GM12878 (cell line): ENCODE data around the gene MSRB2. TPM values are rescaled to one million over a fixed set of nuclear protein-coding genes. Genes with fewer than 3 reads are reported as not detected.

ENCODE experiments used
- ATAC-seq: fragments of 200-7000 bp; cut with Tn5 transposase; 3 replicates; pipeline ENCODE4 v1.9.1; 2020; ENCODE audit warnings: mild to moderate bottlenecking, moderate library complexity
- BruUV-seq: library from RNA; stranded (reverse); fragments of 400-500 nt; replicated peaks from 2 replicates; lab custom pipeline; 2021; lab: Mats Ljungman, UMichigan
- CTCF ChIA-PET: fragments of 300-600 bp; sonication (Branson Sonifier 250); formaldehyde crosslinking; extraction: SDS; loops from one replicate; lab custom pipeline; 2021; ENCODE audit warnings: inconsistent platforms; lab: Yijun Ruan, JAX
- POLR2A ChIA-PET: fragments of 350-600 bp; formaldehyde crosslinking; extraction: SDS; loops from one replicate; lab custom pipeline; 2021; ENCODE audit warnings: inconsistent platforms; lab: Charles Lee
- RAD21 ChIA-PET: fragments of 300-600 bp; sonication (Branson Sonifier 250); formaldehyde crosslinking; loops from one replicate; lab custom pipeline; 2023; ENCODE audit warnings: antibody characterized with exemption; ENCODE audit not compliant: unreplicated experiment; lab: Charles Lee
- SMC1A ChIA-PET: fragments of 300-600 bp; sonication (Branson Sonifier 250); formaldehyde crosslinking; loops from one replicate; lab custom pipeline; 2023; ENCODE audit not compliant: unreplicated experiment, uncharacterized antibody; lab: Charles Lee
- DNase-seq: peaks from one replicate; pipeline ENCODE4 v3.0.0-alpha.2; 2011; ENCODE audit warnings: low read depth, low spot score
- FAIRE-seq: peaks from 3 replicates; lab custom pipeline; 2011; peaks lifted over from hg19 to GRCh38; lab: Jason Lieb, UNC
- H2AFZ ChIP-seq: 2 replicates; pipeline ENCODE4 v1.6.0; 2011; ENCODE audit warnings: low read depth, low read length, control low read depth; ENCODE audit not compliant: control insufficient read depth
- H3K27ac ChIP-seq: 2 replicates; pipeline ENCODE4 v1.5.1; 2011; ENCODE audit warnings: control low read depth; ENCODE audit not compliant: control insufficient read depth, insufficient read depth
- H3K27me3 ChIP-seq, 2 experiments: replicated peaks in 1 of 2; 2 replicates each; pipeline versions ENCODE4 v1.6.0 to v1.6.1; 2011; ENCODE audit warnings: low read length in 1 of 2; ENCODE audit not compliant: control insufficient read depth in 2 of 2, insufficient read depth in 2 of 2
- H3K36me3 ChIP-seq, 2 experiments: 2 replicates each; pipeline ENCODE4 v1.5.1; 2011; ENCODE audit warnings: low read length in 1 of 2; ENCODE audit not compliant: control insufficient read depth in 2 of 2, insufficient read depth in 2 of 2
- H3K4me1 ChIP-seq: 2 replicates; pipeline ENCODE4 v1.6.1; 2011; ENCODE audit warnings: mild to moderate bottlenecking, low read length, moderate library complexity, mixed read lengths; ENCODE audit not compliant: control insufficient read depth, insufficient read depth
- H3K4me2 ChIP-seq: 2 replicates; pipeline ENCODE4 v1.6.0; 2011; ENCODE audit warnings: control low read depth; ENCODE audit not compliant: control insufficient read depth, insufficient read depth
- H3K4me3 ChIP-seq: fragments of 200-600 bp; sonication (generic); 2 replicates; pipeline ENCODE4 v1.5.1; 2016
- H3K79me2 ChIP-seq: 2 replicates; pipeline ENCODE4 v1.6.0; 2011; ENCODE audit warnings: low read length; ENCODE audit not compliant: control insufficient read depth, insufficient read depth
- H3K9ac ChIP-seq: 2 replicates; pipeline ENCODE4 v1.8.0; 2011; ENCODE audit warnings: low read length, control low read depth, mixed read lengths; ENCODE audit not compliant: control insufficient read depth, insufficient read depth
- H3K9me3 ChIP-seq: replicated peaks from 3 replicates; pipeline ENCODE4 v1.5.1; 2011; ENCODE audit warnings: mild to moderate bottlenecking, low read length; ENCODE audit not compliant: control insufficient read depth, insufficient read depth
- H4K20me1 ChIP-seq: 2 replicates; pipeline ENCODE4 v1.6.0; 2011; ENCODE audit not compliant: control insufficient read depth, insufficient read depth
- CREB1 ChIP-seq: IDR thresholded peaks from 2 replicates; pipeline ENCODE4 v1.6.1; 2012; ENCODE audit warnings: low read depth, mild to moderate bottlenecking, inconsistent platforms
- EGR1 ChIP-seq, 2 experiments: IDR thresholded peaks; 1 replicate in 1 of 2; 2 replicates in 1 of 2; pipeline ENCODE4 v1.6.1; 2011 to 2012; ENCODE audit warnings: low read depth in 2 of 2, low read length in 2 of 2, borderline replicate concordance in 1 of 2, mild to moderate bottlenecking in 1 of 2, moderate library complexity in 1 of 2
- KDM1A ChIP-seq: fragments of 200-600 bp; sonication (generic); IDR thresholded peaks from 2 replicates; pipeline ENCODE4 v1.6.1; 2016; ENCODE audit warnings: borderline replicate concordance
- LARP7 ChIP-seq: fragments of 450-650 bp; IDR thresholded peaks from 2 replicates; pipeline ENCODE4 v1.6.1; 2017; ENCODE audit warnings: mild to moderate bottlenecking
- RAD21 ChIP-seq: IDR thresholded peaks from 2 replicates; pipeline ENCODE4 v1.6.1; 2011; ENCODE audit warnings: mild to moderate bottlenecking, low read depth, low read length, moderate library complexity; ENCODE audit not compliant: insufficient read depth
- RFX5 ChIP-seq: IDR thresholded peaks from 2 replicates; pipeline ENCODE4 v1.6.1; 2011; ENCODE audit warnings: low read depth, low read length, improper control_type of control experiment
- SMAD5 ChIP-seq: IDR thresholded peaks from 2 replicates; pipeline ENCODE4 v1.6.1; 2016; ENCODE audit warnings: antibody characterized with exemption, low read depth
- SREBF1 ChIP-seq: IDR thresholded peaks from 2 replicates; pipeline ENCODE4 v1.6.1; 2012; ENCODE audit warnings: mild to moderate bottlenecking, low read length
- WGBS: methylation state at CpG from one replicate; pipeline ENCODE4 v1.1.6; 2016; ENCODE audit warnings: low lambda C conversion rate; ENCODE audit not compliant: insufficient replicate concordance, insufficient coverage; ENCODE audit errors: missing lambda C conversion rate; 5-methylcytosine and 5-hydroxymethylcytosine counted together
- in situ Hi-C: fragments of 300-500 bp; cut with MboI; formaldehyde crosslinking; loops from 9 replicates; pipeline ENCODE4 v1.14.3; 2018; ENCODE audit warnings: mixed read lengths
- intact Hi-C: fragments of 100-400 bp; cut with micrococcal nuclease; formaldehyde crosslinking; loops from one replicate; pipeline ENCODE4 v1.14.2; 2022; ENCODE audit not compliant: unreplicated experiment
- polyA plus RNA-seq, 11 experiments: library from polyadenylated mRNA; depleted of rRNA in 4 of 11; unstranded in 6 of 11; stranded (reverse) in 5 of 11; fragments of >200 nt; fragmentation: Nextera tagmentation in 4 of 11; fragmentation: Illumina TruSeq in 1 of 11; extraction: Ambion mirVana in 4 of 11; extraction: Trizol in 1 of 11; gene quantifications; 1 replicate in 1 of 11; 2 replicates in 10 of 11; pipeline versions ENCODE4 v1.2.1 to v1.2.3, GENCODE V29; 2011 to 2016; ENCODE audit warnings: inconsistent platforms in 2 of 11, missing spikeins in 2 of 11, low read depth in 1 of 11
- total RNA-seq, 4 experiments: library from RNA; depleted of rRNA in 3 of 4; stranded (reverse); fragments of >200 nt in 3 of 4; fragmentation: Illumina TruSeq in 1 of 4; extraction: Trizol in 1 of 4; gene quantifications; 2 replicates each; pipeline versions ENCODE4 v1.2.1 to v1.2.3, GENCODE V29; 2013 to 2021
- TF ChIP-seq, protein P1 (sequence below): fragments of 450-650 bp; conservative IDR thresholded peaks from 2 replicates; pipeline ENCODE4 v1.6.1; 2017; ENCODE audit warnings: mild to moderate bottlenecking, moderate library complexity

The MSRB2 gene
- total and polyA plus RNA-seq, 10 of the 15 experiments (the other 5 are each of a cell fraction or from before 2014, with no cell fraction given) = 1.5 to 18.6 (median 6.2) TPM

DNA sequence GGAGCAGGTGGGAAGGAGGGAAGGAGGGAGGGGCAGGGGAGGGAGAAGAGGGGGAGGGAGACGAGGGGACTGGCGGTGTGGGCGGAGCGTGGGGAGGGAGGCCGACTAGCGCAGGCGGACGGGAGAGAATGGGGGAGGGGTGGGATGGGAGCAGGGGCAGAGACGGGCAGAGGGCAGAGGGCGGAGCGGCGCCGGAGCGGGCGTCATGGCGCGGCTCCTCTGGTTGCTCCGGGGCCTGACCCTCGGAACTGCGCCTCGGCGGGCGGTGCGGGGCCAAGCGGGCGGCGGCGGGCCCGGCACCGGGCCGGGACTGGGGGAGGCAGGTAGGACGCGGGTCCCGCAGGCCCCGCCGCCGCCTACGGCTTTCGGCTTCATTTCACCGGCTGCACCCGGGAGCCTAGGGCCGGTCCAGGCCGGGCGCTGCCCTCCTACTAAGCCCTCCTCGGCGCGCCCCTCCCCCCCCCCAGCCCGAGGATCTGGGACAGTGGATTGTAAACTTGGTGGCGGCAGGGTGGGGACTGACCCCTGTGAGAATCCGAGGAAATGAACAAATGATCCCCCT lies at the start of gene MSRB2 (continued):
- TF ChIP-seq EGR1 (IDR thresholded peaks at IDR 0.05; ENCODE audit: borderline replicate concordance in 1 of 2, low read depth in 2 of 2, low read length in 2 of 2) (peak in 1 of 2 experiments; percentile 80; a peak in 2 of 3 replicates), SREBF1 (no peak), RAD21 (no peak)

DNA sequence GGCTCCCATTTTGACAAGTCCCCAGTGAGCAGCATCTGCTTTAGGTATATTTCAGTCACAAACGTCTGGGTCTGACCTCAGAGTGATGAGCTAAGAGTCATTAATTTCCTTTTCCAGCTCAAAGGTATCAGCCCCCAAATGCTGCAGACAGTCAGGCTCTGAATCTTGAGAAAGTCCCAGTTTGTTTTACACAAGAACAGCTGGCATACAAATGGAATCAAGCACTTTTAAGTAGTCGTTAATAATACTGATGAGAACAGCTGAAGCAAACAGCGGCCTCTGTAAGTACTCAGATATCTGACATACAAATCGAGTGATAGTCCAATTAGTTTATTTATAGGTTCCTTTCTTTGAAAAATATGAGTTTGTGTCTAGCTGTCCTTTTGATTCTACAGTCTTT lies 49.4 kb upstream of the MSRB2 start:
- H3K4me3 ChIP-seq = no peak overlapping the region
- in situ Hi-C loops (no loop called here), intact Hi-C loops (no loop called here)
- H3K9ac ChIP-seq = no peak overlapping the region
- H3K27me3 ChIP-seq = no peaks in the 10 kb centered on the region
- no peak for ATAC-seq
- SMC1A ChIA-PET = no interaction called here
- H3K36me3 ChIP-seq = no peaks in the 10 kb centered on the region
- TF ChIP-seq RFX5 (no peak), SMAD5 (no peak), LARP7 (no peak), CREB1 (no peak), KDM1A (no peak)
- TF ChIP-seq, protein P1, sequence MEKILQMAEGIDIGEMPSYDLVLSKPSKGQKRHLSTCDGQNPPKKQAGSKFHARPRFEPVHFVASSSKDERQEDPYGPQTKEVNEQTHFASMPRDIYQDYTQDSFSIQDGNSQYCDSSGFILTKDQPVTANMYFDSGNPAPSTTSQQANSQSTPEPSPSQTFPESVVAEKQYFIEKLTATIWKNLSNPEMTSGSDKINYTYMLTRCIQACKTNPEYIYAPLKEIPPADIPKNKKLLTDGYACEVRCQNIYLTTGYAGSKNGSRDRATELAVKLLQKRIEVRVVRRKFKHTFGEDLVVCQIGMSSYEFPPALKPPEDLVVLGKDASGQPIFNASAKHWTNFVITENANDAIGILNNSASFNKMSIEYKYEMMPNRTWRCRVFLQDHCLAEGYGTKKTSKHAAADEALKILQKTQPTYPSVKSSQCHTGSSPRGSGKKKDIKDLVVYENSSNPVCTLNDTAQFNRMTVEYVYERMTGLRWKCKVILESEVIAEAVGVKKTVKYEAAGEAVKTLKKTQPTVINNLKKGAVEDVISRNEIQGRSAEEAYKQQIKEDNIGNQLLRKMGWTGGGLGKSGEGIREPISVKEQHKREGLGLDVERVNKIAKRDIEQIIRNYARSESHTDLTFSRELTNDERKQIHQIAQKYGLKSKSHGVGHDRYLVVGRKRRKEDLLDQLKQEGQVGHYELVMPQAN = no peak
- POLR2A ChIA-PET = no interaction called here
- 27% methylated on average over 4 of the region's 4 CpGs for WGBS
- RAD21 ChIA-PET = no interaction called here
- no peak for DNase-seq
- H2AFZ ChIP-seq = no peak overlapping the region
- no peaks in the 10 kb centered on the region for H3K4me1 ChIP-seq
- no peak for FAIRE-seq
- no TSS peak for BruUV-seq
- H3K79me2 ChIP-seq = no peaks in the 10 kb centered on the region
- CTCF ChIA-PET = interaction anchor here (1.1 kb wide), 1 partner anchor 29 kb away, joined by 3 read pairs; no protein-coding TSS in a partner anchor
- no peak overlapping the region for H3K27ac ChIP-seq
- no peaks in the 10 kb centered on the region for H4K20me1 ChIP-seq
- no peaks in the 10 kb centered on the region for H3K9me3 ChIP-seq
- no peak overlapping the region for H3K4me2 ChIP-seq
